IMR-90 (cell line): ENCODE data around the gene LAMA3. TPM values are rescaled to one million over a fixed set of nuclear protein-coding genes. Genes with fewer than 3 reads are reported as not detected.

Source experiments
- ATAC-seq: fragments of 200-7000 bp; cut with Tn5 transposase; 2 replicates; pipeline ENCODE4 v1.9.1; 2020; ENCODE audit warnings: low read depth, mild to moderate bottlenecking, moderate library complexity
- BruUV-seq: library from RNA; stranded (reverse); fragments of 400-500 nt; replicated peaks from 2 replicates; lab custom pipeline; 2021; lab: Mats Ljungman, UMichigan
- CTCF ChIA-PET: fragments of 300-600 bp; formaldehyde crosslinking; extraction: SDS; loops from one replicate; lab custom pipeline; 2021; ENCODE audit warnings: antibody characterized with exemption; lab: Yijun Ruan, JAX
- POLR2A ChIA-PET: fragments of 300-600 bp; sonication (Branson Sonifier 250); formaldehyde crosslinking; loops from one replicate; lab custom pipeline; 2022; ENCODE audit warnings: antibody characterized with exemption; ENCODE audit not compliant: unreplicated experiment; lab: Charles Lee
- DNase-seq: peaks from one replicate; pipeline ENCODE4 v3.0.0; 2013
- H2AFZ ChIP-seq: replicated peaks from 2 replicates; pipeline ENCODE3; 2013; ENCODE audit warnings: low read length, mild to moderate bottlenecking; ENCODE audit not compliant: poor library complexity
- H2AK5ac ChIP-seq: 2 replicates; pipeline ENCODE4 v1.6.1; 2013; ENCODE audit warnings: low read depth, low read length, inconsistent platforms
- H2AK9ac ChIP-seq: replicated peaks from 2 replicates; pipeline ENCODE3; 2013; ENCODE audit warnings: mild to moderate bottlenecking, low read depth, low read length, moderate library complexity; ENCODE audit not compliant: poor library complexity
- H2BK120ac ChIP-seq: 2 replicates; pipeline ENCODE4 v1.6.1; 2013; ENCODE audit warnings: low read depth, low read length, inconsistent platforms
- H2BK15ac ChIP-seq: 3 replicates; pipeline ENCODE4 v1.6.1; 2013; ENCODE audit warnings: low read depth, low read length, inconsistent platforms
- H2BK20ac ChIP-seq: 2 replicates; pipeline ENCODE4 v1.6.1; 2013; ENCODE audit warnings: low read depth, mild to moderate bottlenecking, inconsistent platforms, low read length, moderate library complexity
- H2BK5ac ChIP-seq: 2 replicates; pipeline ENCODE4 v1.6.1; 2013; ENCODE audit warnings: mild to moderate bottlenecking, low read depth, low read length, inconsistent platforms; ENCODE audit not compliant: poor library complexity, severe bottlenecking
- H3K14ac ChIP-seq: replicated peaks from 2 replicates; pipeline ENCODE4 v1.6.1; 2013; ENCODE audit warnings: low read depth, low read length, inconsistent platforms
- H3K18ac ChIP-seq: 2 replicates; pipeline ENCODE4 v1.6.1; 2013; ENCODE audit warnings: low read depth, low read length, control low read depth
- H3K23ac ChIP-seq: 2 replicates; pipeline ENCODE4 v1.6.1; 2013; ENCODE audit warnings: low read depth, low read length, inconsistent platforms
- H3K27ac ChIP-seq: 2 replicates; pipeline ENCODE4 v1.5.1; 2013; ENCODE audit warnings: mild to moderate bottlenecking, control low read depth, low read length; ENCODE audit not compliant: insufficient read depth
- H3K27me3 ChIP-seq: 2 replicates; pipeline ENCODE4 v1.6.1; 2013; ENCODE audit warnings: low read length; ENCODE audit not compliant: control insufficient read depth, insufficient read depth
- H3K36me3 ChIP-seq: 2 replicates; pipeline ENCODE4 v1.6.1; 2013; ENCODE audit warnings: low read length, mixed read lengths; ENCODE audit not compliant: control insufficient read depth, insufficient read depth
- H3K4ac ChIP-seq: 2 replicates; pipeline ENCODE4 v1.6.1; 2013; ENCODE audit warnings: low read depth, low read length, inconsistent platforms
- H3K4me1 ChIP-seq: 2 replicates; pipeline ENCODE4 v1.6.1; 2013; ENCODE audit warnings: low read length, mixed read lengths; ENCODE audit not compliant: control insufficient read depth, insufficient read depth
- H3K4me2 ChIP-seq: 2 replicates; pipeline ENCODE4 v1.6.1; 2013; ENCODE audit warnings: low read depth, mild to moderate bottlenecking, control low read depth, low read length, moderate library complexity
- H3K4me3 ChIP-seq: 2 replicates; pipeline ENCODE4 v1.5.1; 2013; ENCODE audit warnings: low read depth, mild to moderate bottlenecking, control low read depth, low read length, moderate library complexity; ENCODE audit not compliant: insufficient read depth
- H3K56ac ChIP-seq: 2 replicates; pipeline ENCODE4 v1.6.1; 2013; ENCODE audit warnings: low read length, inconsistent platforms; ENCODE audit not compliant: insufficient read depth; ENCODE audit errors: extremely low read depth
- H3K79me1 ChIP-seq, 2 experiments: 2 replicates each; pipeline ENCODE4 v1.6.1; 2013; ENCODE audit warnings: low read length in 2 of 2, inconsistent platforms in 1 of 2, low read depth in 1 of 2
- H3K9ac ChIP-seq: 2 replicates; pipeline ENCODE4 v1.6.1; 2013; ENCODE audit warnings: low read depth, low read length, control low read depth
- H3K9me1 ChIP-seq: 2 replicates; pipeline ENCODE4 v1.6.1; 2013; ENCODE audit warnings: low read length, inconsistent platforms; ENCODE audit not compliant: insufficient read depth
- H3K9me3 ChIP-seq: 2 replicates; pipeline ENCODE4 v1.6.1; 2013; ENCODE audit warnings: low read length; ENCODE audit not compliant: control insufficient read depth, insufficient read depth
- H4K20me1 ChIP-seq: 2 replicates; pipeline ENCODE4 v1.6.1; 2013; ENCODE audit warnings: low read length, inconsistent platforms; ENCODE audit not compliant: insufficient read depth
- H4K5ac ChIP-seq: 2 replicates; pipeline ENCODE4 v1.6.1; 2013; ENCODE audit warnings: mild to moderate bottlenecking, low read depth, low read length, control low read depth
- H4K8ac ChIP-seq, 2 experiments: 2 replicates each; pipeline ENCODE4 v1.6.1; 2013; ENCODE audit warnings: low read depth in 2 of 2, low read length in 2 of 2, control low read depth in 1 of 2, inconsistent platforms in 1 of 2
- H4K91ac ChIP-seq: 2 replicates; pipeline ENCODE4 v1.6.1; 2013; ENCODE audit warnings: low read depth, low read length, inconsistent platforms; ENCODE audit not compliant: insufficient read depth
- CEBPB ChIP-seq: IDR thresholded peaks from 2 replicates; pipeline ENCODE4 v1.6.1; 2012; ENCODE audit warnings: low read depth, low read length, improper control_type of control experiment
- MXI1 ChIP-seq: IDR thresholded peaks from 2 replicates; pipeline ENCODE4 v1.6.1; 2012; ENCODE audit warnings: low read depth, mild to moderate bottlenecking, low read length, moderate library complexity, borderline replicate concordance
- WGBS, 2 experiments: methylation state at CpG; one replicate each; pipeline versions ENCODE4 v1.1.5 to v1.1.7; 2013; ENCODE audit warnings: missing lambda C conversion rate in 2 of 2; ENCODE audit not compliant: insufficient read length in 1 of 2; ENCODE audit errors: extremely low coverage in 2 of 2; 5-methylcytosine and 5-hydroxymethylcytosine counted together
- dilution Hi-C: fragments of 300-500 bp; cut with HindIII; formaldehyde crosslinking; loops from one replicate; pipeline ENCODE4 v1.14.3; 2018; ENCODE audit warnings: low sequenced_read_pairs; ENCODE audit not compliant: unreplicated experiment
- in situ Hi-C: fragments of 300-500 bp; cut with MboI; formaldehyde crosslinking; loops from 3 replicates; pipeline ENCODE4 v1.14.3; 2019; ENCODE audit warnings: low sequenced_read_pairs, inconsistent platforms, mixed read lengths
- intact Hi-C: fragments of 100-400 bp; cut with micrococcal nuclease; formaldehyde crosslinking; loops from 2 replicates; pipeline ENCODE4 v1.10.0; 2022
- polyA plus RNA-seq, 3 experiments: library from polyadenylated mRNA; depleted of rRNA; stranded (reverse); fragments of >200 nt; gene quantifications; 2 replicates each; pipeline ENCODE4 v1.2.3, GENCODE V29; 2012; ENCODE audit warnings: low replicate concordance in 1 of 3
- total RNA-seq: library from RNA; depleted of rRNA; stranded (reverse); fragments of >200 nt; gene quantifications from 2 replicates; pipeline ENCODE4 v1.2.3, GENCODE V29; 2012

The LAMA3 gene
- total and polyA plus RNA-seq, 2 of the 4 experiments (the other 2 are of a cell fraction): 0.18 to 0.19 TPM

DNA sequence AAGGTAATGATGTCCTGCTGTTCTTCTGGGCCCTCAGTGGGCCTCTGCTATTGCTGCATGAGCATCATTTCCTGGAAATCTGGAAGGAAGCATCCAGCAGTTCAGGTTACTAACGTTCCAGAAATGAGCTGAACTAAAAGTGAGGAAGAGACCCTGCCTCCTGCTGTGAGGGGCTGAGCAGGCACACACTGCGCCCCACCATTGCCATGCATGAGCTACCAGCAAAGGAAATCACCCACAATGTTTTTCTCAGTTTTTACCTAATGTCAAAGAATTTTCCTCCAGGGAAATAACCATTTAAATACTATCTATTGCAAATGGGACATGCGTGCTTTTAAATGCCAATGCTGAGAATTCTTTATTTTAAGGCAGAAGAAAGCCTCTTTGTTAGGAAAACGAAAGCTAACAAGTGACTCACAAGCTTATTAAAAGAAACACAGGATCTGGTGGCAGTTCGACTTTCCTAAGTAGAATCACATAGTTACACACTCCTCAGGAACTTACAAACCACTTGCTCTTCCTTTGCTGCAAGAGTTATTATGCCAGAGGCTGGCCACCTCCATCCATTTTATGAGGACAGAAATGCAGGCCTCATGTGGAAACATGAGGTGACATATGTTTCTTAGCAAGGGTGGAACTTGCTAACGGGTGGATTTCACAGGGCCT lies 172.7 kb downstream of the LAMA3 start:
- Histone ChIP-seq H4K5ac (peak overlapping the region; percentile 62), H3K14ac (peak overlapping the region; percentile 76), H2AK9ac (peak overlapping the region; percentile 63), H4K91ac (peak overlapping the region; percentile 82), H3K27me3 (no peaks in the 10 kb centered on the region), H2BK5ac (peak overlapping the region; percentile 67), H3K4ac (peak overlapping the region; percentile 68), H2AFZ (peak overlapping the region; percentile 81), H3K18ac (peak overlapping the region; percentile 51), H4K8ac (peak overlapping the region; percentile 19 to 79; a peak in 3 of 4 replicates), H2BK20ac (peak overlapping the region; percentile 63), H2AK5ac (peak overlapping the region; percentile 94), H3K27ac (peak overlapping the region; percentile 64), H2BK120ac (peak overlapping the region; percentile 81), H3K9ac (peak overlapping the region; percentile 27; the same call in 1 of the 2 replicates), H3K9me1 (peaks cover 17% of the 10 kb centered on the region), H3K79me1 (0 out of 4 replicates have a peak, but pooled peaks cover 0 to 2% of the 10 kb centered on the region in 2 experiments), H3K36me3 (no peaks in the 10 kb centered on the region), H3K4me3 (no peak overlapping the region), H3K4me2 (peak overlapping the region; percentile 40), H2BK15ac (peak overlapping the region; percentile 25; the same call in 1 of the 3 replicates), H3K4me1 (peaks cover 17% of the 10 kb centered on the region), H4K20me1 (no peaks in the 10 kb centered on the region), H3K9me3 (no peaks in the 10 kb centered on the region), H3K56ac (no peak overlapping the region; the same call in 1 of the 2 replicates), H3K23ac (peak overlapping the region; percentile 39; the same call in 1 of the 2 replicates)
- DNase-seq (peak; percentile 95), ATAC-seq (peak; percentile 95)
- intact Hi-C loops (no loop called here), in situ Hi-C loops (no loop called here), dilution Hi-C loops (no loop called here)
- ChIA-PET POLR2A (interaction anchor here (0.6 kb wide), 1 partner anchor 25 kb away, joined by 3 read pairs; no protein-coding TSS in a partner anchor), CTCF (no interaction called here)
- TF ChIP-seq CEBPB (peak; percentile 61; the same call in 1 of the 2 replicates), MXI1 (no peak)
- 0% methylated on average over 1 of the region's 6 CpGs; no CpG with 5 or more reads in 1 of the 2 experiments for WGBS, 2 experiments
- BruUV-seq: no TSS peak
